ENCODE data around the gene HACD3.
"Not testable (repeated sequence)": the region's sequence is repeated elsewhere in the genome, so short reads cannot be mapped to it uniquely, and the experiment has no call there.

The HACD3 gene

DNA sequence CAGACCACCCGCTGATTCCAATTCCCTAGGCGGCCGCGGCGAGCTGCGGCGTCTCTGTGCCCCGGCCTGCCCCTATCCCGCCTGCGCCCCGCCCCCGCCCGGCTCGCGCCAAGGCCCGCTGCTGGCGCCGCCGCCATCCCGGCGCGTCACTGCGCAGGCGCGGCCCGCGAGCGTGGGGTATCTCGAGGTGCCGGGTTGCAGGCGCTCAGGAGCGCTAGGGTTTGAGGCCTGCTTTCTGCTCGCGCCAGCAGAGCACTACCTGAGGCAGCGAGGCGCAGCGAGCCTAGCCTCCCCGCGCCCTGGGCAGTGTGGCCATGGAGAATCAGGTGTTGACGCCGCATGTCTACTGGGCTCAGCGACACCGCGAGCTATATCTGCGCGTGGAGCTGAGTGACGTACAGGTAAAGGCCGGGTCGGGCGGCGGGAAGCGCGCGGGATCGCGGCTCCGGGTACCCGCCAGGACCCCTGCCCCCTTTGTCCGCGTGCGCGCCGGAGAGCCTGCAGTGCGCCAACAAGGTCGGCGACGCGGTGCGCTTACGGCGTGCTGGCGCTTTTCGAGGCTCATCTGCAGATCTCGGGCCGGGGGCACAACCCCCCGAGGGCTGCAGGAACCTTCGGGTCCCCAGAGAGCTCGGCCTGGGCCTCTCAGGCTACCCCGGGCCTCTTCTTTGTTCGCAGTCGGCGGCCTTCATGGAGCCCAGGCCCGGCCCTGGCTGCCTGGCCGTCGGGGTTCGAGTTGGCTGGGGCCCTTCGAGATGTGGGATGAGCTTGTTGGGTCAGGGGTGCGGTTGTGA, at the start of gene HACD3:
Gene HACD3 (plus strand): TSS at position 146 of the 794 bp plus-strand sequence. CDS start 169 bp downstream, at position 315.
- peak; percentile 92 for DNase-seq

- DNase-seq: no peak
Measured at GRCh38 chr15:65484876-65485275, 45.4 kb upstream of the HACD3 start.

GRCh38 chr15:65494076-65494475, 36.2 kb upstream of the HACD3 start:
- DNase-seq: no peak

- DNase-seq: no peak
Measured at GRCh38 chr15:65509321-65509720, 20.9 kb upstream of the HACD3 start.

- DNase-seq: no peak
Measured at GRCh38 chr15:65512189-65512588, 18.1 kb upstream of the HACD3 start.

- no peak for DNase-seq
Measured at GRCh38 chr15:65512807-65513416, 17.4 kb upstream of the HACD3 start.

- peak; percentile 96 to 97 for DNase-seq
Measured at GRCh38 chr15:65516997-65517865, 13.0 kb upstream of the HACD3 start, which contains the start of gene DPP8. Gene DPP8, minus strand, starts transcription at chr15:65517689. Its CDS starts 5,136 bp downstream, at chr15:65512553.

DNA sequence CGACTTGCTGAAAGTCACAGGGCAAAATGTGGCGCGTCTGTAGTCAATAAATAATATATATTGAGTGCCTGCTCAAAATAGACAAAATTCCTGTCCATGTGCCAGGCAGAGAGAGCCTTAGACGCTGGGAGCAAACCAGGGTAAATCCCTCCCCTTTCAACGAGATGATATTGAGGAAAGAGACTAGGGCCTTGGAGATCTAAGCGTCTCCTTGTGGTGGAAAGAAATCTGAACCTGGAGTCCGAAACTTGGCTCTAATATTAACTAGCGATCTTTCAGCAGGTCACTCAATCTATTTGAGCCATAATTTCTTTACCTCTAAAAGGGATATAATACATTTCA, 12.4 kb upstream of the HACD3 start:
- no peak for DNase-seq

GRCh38 chr15:65518633-65519285, 11.5 kb upstream of the HACD3 start:
- DNase-seq: no peak

- no peak for DNase-seq
Measured at GRCh38 chr15:65521350-65521749, 8.9 kb upstream of the HACD3 start.

- DNase-seq: no peak
Measured at GRCh38 chr15:65524226-65524625, 6.0 kb upstream of the HACD3 start.

DNA sequence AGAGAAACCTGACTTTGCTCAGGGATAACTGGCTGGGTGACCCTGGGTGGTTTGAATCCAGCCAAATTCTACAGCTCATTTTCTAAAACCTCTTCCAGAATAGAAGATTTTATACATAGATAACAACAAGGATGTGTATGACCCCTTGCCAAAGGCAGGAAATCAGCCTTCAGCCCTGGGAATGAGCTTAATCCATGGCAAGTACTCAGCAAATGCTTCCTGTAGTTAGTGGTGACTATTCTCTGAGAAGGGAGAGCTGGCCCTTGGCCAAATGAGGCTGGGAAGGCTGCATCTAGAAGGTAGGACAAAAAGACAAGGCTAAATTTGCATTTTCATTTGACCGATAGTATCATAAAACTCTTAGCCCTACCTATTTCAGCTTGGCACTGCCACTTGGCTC, 4.6 kb upstream of the HACD3 start:
- DNase-seq: no peak

GRCh38 chr15:65528461-65529060, 1.7 kb upstream of the HACD3 start:
- no peak for DNase-seq

GRCh38 chr15:65529762-65530317, 423 bp upstream of the HACD3 start:
- DNase-seq: no peak

DNA sequence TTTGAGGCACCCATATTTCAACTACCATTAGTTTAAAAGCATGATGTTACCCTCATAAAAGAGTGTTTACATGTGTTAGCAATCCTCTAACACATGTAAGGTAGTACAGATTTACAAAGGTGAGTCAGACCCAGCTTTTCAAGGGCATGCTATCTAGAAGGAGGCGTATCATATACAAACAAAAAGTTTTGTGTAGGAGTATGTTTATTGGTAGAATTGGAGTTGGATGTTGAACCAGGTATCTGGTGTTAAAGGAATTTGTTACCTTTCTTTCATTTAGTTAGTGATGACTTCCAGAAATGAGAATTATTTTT, 2.4 kb downstream of the HACD3 start:
- no peak for DNase-seq

- DNase-seq: no peak
Measured at GRCh38 chr15:65533057-65533756, 2.9 kb downstream of the HACD3 start.

DNA sequence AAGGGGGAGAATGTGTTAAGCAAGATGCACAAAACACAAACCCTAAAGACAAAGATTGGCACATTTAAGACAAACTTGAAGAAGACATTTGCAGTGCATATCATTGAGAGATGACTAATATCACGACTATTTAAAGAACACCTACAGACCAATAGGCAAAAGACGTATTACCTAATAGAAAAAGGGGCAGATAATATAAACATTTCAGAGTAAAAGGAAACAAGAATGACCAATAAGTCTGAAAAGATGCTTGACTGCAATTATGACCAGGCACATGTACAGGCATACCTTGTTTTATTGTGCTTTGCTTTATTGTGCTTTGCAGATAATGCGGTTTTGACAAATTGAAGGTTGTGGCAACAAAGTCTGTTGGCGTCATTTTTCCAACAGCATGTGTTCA, 4.9 kb downstream of the HACD3 start:
- DNase-seq: no peak

DNA sequence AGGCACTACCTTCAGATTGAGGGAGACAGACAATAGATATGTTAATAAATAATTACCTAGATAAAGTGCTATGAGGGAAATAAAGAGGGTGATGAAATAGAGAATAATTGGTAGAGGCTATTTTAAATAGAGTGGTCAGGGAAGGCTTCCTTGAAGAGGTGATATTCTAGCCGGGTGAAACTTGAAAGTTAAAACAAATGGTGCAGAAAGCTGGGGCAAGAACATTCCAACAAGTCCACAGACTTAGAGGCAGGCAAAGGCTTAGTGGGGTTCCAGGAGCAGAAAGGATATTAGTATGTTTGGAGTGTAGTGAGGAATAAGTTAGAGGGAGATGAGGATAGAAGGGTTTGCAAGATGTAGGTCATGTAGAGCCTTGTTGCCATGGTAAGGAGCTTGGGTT, 10.1 kb downstream of the HACD3 start:
- no peak for DNase-seq

GRCh38 chr15:65541231-65541820, 11.1 kb downstream of the HACD3 start:
- no peak for DNase-seq

DNA sequence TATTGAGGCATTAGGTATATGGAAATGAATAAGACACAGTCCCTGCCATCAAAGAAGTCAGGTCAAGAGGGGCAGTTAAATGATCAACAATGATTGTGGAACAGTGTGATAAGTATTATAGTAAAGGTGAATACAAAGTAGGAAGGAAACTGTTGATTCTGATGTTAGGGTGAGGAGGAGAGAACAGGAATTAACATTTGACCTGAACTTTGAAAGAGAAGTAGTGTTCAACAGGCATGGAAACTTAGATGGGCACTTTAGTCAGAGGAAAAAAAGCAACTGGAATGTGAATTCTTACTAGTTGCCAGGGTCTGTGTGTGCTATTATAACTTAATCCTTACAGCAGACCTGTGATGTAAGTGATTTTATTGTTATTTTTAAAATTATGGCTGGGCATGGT, 17.6 kb downstream of the HACD3 start:
- DNase-seq: no peak

DNA sequence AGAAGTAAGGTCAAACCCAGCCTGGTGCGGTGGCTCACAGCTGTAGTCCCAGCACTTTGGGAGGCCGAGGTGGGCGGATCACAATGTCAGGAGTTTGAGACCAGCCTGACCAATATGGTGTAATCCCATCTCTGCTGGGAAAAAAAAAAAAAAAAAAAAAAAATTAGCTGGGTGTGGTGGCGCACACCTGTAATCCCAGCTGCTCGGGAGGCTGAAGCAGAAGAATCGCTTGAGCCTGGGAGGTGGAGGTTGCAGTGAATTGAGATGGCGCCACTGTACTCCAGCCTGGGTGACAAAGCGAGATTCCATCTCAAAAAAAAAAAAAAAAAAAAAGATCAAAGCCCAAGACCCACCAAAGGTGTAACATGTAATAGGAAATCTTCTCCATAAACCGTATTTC, 19.0 kb downstream of the HACD3 start:
- DNase-seq: not testable (repeated sequence)
